GM18505 (cell line): Measurements from ENCODE around the gene ZNF460.
"Not testable (repeated sequence)": the region's sequence is repeated elsewhere in the genome, so short reads cannot be mapped to it uniquely, and the experiment has no call there.

ENCODE experiments used
- ATAC-seq: cut with Tn5 transposase; IDR thresholded peaks from one replicate; pipeline ENCODE4 v1.9.1; 2021; ENCODE audit not compliant: unreplicated experiment
- POLR2A ChIP-seq: IDR thresholded peaks from 4 replicates; pipeline ENCODE4 v1.6.1; 2011; ENCODE audit warnings: borderline replicate concordance; ENCODE audit not compliant: insufficient read depth, insufficient read length; ENCODE audit errors: extremely low read depth

ZNF460 gene

GRCh38 chr19:57263244-57263741, 17.0 kb upstream of the ZNF460 start:
- ATAC-seq, result no peak
- TF ChIP-seq POLR2A, result no peak

GRCh38 chr19:57267291-57267690, 13.0 kb upstream of the ZNF460 start:
- ATAC-seq, result no peak
- no peak for TF ChIP-seq POLR2A

- TF ChIP-seq POLR2A, result peak; percentile 44
- no peak for ATAC-seq
Measured at GRCh38 chr19:57269515-57270250, 10.6 kb upstream of the ZNF460 start.

- no peak for ATAC-seq
- TF ChIP-seq POLR2A, result no peak
Measured at GRCh38 chr19:57271280-57271679, 9.0 kb upstream of the ZNF460 start.

- ATAC-seq, result no peak
- no peak for TF ChIP-seq POLR2A
Measured at GRCh38 chr19:57273014-57273413, 7.3 kb upstream of the ZNF460 start.

GRCh38 chr19:57276430-57276829, 3.9 kb upstream of the ZNF460 start:
- no peak for TF ChIP-seq POLR2A
- no peak for ATAC-seq

GRCh38 chr19:57278481-57278880, 1.8 kb upstream of the ZNF460 start:
- ATAC-seq, result not testable (repeated sequence)

GRCh38 chr19:57279418-57280164, 694 bp upstream of the ZNF460 start:
- ATAC-seq, result peak; percentile 55
- TF ChIP-seq POLR2A, result peak; percentile 88

- ATAC-seq, result no peak
- peak; percentile 36 for TF ChIP-seq POLR2A
Measured at GRCh38 chr19:57280962-57281400, 696 bp downstream of the ZNF460 start.

- ATAC-seq, result no peak
- TF ChIP-seq POLR2A, result no peak
Measured at GRCh38 chr19:57282011-57282643, 1.8 kb downstream of the ZNF460 start.

- ATAC-seq, result no peak
- TF ChIP-seq POLR2A, result no peak
Measured at GRCh38 chr19:57288373-57288772, 8.1 kb downstream of the ZNF460 start.

GRCh38 chr19:57290970-57291369, 10.7 kb downstream of the ZNF460 start:
- ATAC-seq, result no peak
- no peak for TF ChIP-seq POLR2A

- no peak for TF ChIP-seq POLR2A
- no peak for ATAC-seq
Measured at GRCh38 chr19:57292547-57292946, 12.3 kb downstream of the ZNF460 start.

- TF ChIP-seq POLR2A, result no peak
- no peak for ATAC-seq
Measured at GRCh38 chr19:57293719-57294118, 13.4 kb downstream of the ZNF460 start.

GRCh38 chr19:57302020-57302465, 21.8 kb downstream of the ZNF460 start:
- ATAC-seq, result no peak
- TF ChIP-seq POLR2A, result no peak
